IMR-90 (cell line): ENCODE measurements around the gene GARIN6.

ENCODE experiments used
- BHLHE40 ChIP-seq: fragments of 150-350 bp; IDR thresholded peaks from 2 replicates; pipeline ENCODE4 v1.6.1; 2016; ENCODE audit warnings: mild to moderate bottlenecking, low read depth, low read length
- CTCF ChIP-seq: conservative IDR thresholded peaks from 2 replicates; pipeline ENCODE4 v1.5.1; 2012; ENCODE audit warnings: mild to moderate bottlenecking, low read depth, low read length, improper control_type of control experiment
- ELK1 ChIP-seq: fragments of 150-350 bp; IDR thresholded peaks from 2 replicates; pipeline ENCODE4 v1.6.1; 2016; ENCODE audit warnings: low read depth, mild to moderate bottlenecking, low read length, moderate library complexity, borderline replicate concordance
- FOS ChIP-seq: fragments of 150-350 bp; IDR thresholded peaks from 2 replicates; pipeline ENCODE4 v1.6.1; 2016; ENCODE audit warnings: low read depth, low read length
- POLR2A ChIP-seq: IDR thresholded peaks from 2 replicates; pipeline ENCODE4 v1.6.1; 2012; ENCODE audit warnings: mild to moderate bottlenecking, low read depth, low read length
- RAD21 ChIP-seq: IDR thresholded peaks from 2 replicates; pipeline ENCODE4 v1.6.1; 2012; ENCODE audit warnings: low read length, improper control_type of control experiment
- RFX5 ChIP-seq: IDR thresholded peaks from 2 replicates; pipeline ENCODE4 v1.8.0; 2012; ENCODE audit warnings: low read depth, mild to moderate bottlenecking, low read length, moderate library complexity
- USF2 ChIP-seq: fragments of 150-350 bp; IDR thresholded peaks from 2 replicates; pipeline ENCODE4 v1.6.1; 2017; ENCODE audit warnings: mild to moderate bottlenecking, antibody characterized with exemption, low read length, low read depth

- TF ChIP-seq ELK1 (no peak), USF2 (no peak), POLR2A (no peak), CTCF (peak; percentile 56), RAD21 (peak; percentile 51), RFX5 (no peak), FOS (no peak), BHLHE40 (no peak)
Measured at GRCh38 chr12:99619389-99620158, 28.0 kb upstream of the GARIN6 start.
